ENCODE measurements around the gene NDUFA13.

Gene NDUFA13

GRCh38 chr19:19515642-19516519, at the start of gene NDUFA13 (continued):
- TF ChIP-seq ZNF654 (tag by site-specific recombination; IDR thresholded peaks at IDR 0.05; ENCODE audit: low read depth) (no peak), ZNF670 (tag by site-specific recombination; IDR thresholded peaks at IDR 0.05; ENCODE audit: low read depth) (no peak), ZNF24 (tag by site-specific recombination; IDR thresholded peaks at IDR 0.05) (peak; percentile 6; the same call in 1 of the 2 replicates), ZNF600 (tag by site-specific recombination; IDR thresholded peaks at IDR 0.05) (peak; percentile 65), HIC1 (tag by site-specific recombination; IDR thresholded peaks at IDR 0.05) (no peak), ZNF501 (tag by site-specific recombination; IDR thresholded peaks at IDR 0.05) (peak; percentile 66; the same call in 1 of the 2 replicates), GLIS1 (tag by site-specific recombination; IDR thresholded peaks at IDR 0.05) (no peak), ZNF155 (tag by site-specific recombination; IDR thresholded peaks at IDR 0.05) (no peak), ZNF645 (tag by site-specific recombination; IDR thresholded peaks at IDR 0.05) (no peak), ZNF624 (tag by site-specific recombination; IDR thresholded peaks at IDR 0.05) (no peak), ZNF585B (tag by site-specific recombination; IDR thresholded peaks at IDR 0.05) (no peak), ZBTB26 (tag by site-specific recombination; optimal IDR thresholded peaks at IDR 0.05) (peak; percentile 20), ZNF76 (tag by site-specific recombination; IDR thresholded peaks at IDR 0.05; ENCODE audit: borderline replicate concordance, low read depth) (peak; percentile 85), ZNF324 (tag by site-specific recombination; IDR thresholded peaks at IDR 0.05) (peak; percentile 55; the same call in 1 of the 2 replicates), ZXDB (tag by site-specific recombination; IDR thresholded peaks at IDR 0.05) (peak; percentile 82; the same call in 1 of the 2 replicates), ZBTB8A (tag by site-specific recombination; IDR thresholded peaks at IDR 0.05) (peak; percentile 52; the same call in 1 of the 2 replicates), ZNF561 (tag by site-specific recombination; IDR thresholded peaks at IDR 0.05; ENCODE audit: borderline replicate concordance) (peak; percentile 27; the same call in 1 of the 2 replicates), BCL11A (tag by site-specific recombination; IDR thresholded peaks at IDR 0.05; ENCODE audit: low read depth) (no peak)

- Histone ChIP-seq H3K36me3 (ENCODE audit: control insufficient read depth in 2 of 2, insufficient read depth in 1 of 2, low read length in 2 of 2) (peaks cover 0 to 52% of the 10 kb centered on the region in 2 experiments; a peak in 1 of 3 replicates), H3K4me1 (ENCODE audit: control insufficient read depth, insufficient read depth, low read length) (peaks cover 5% of the 10 kb centered on the region; the same call in 1 of the 2 replicates), H3K9me3 (ENCODE audit: control insufficient read depth, insufficient read depth, low read depth, low read length) (no peaks in the 10 kb centered on the region), H3K27ac (ENCODE audit: extremely low read depth, low read depth, low read length) (no peak overlapping the region), H3K4me3 (ENCODE audit: low read depth, low read length) (no peak overlapping the region)
- ChIA-PET POLR2A (no interaction called here), CTCF (interaction anchor here (0.7 kb wide), 1 partner anchor 125 kb away, joined by 3 read pairs; no protein-coding TSS in a partner anchor)
- TF ChIP-seq TRIM28 (IDR thresholded peaks at IDR 0.05; ENCODE audit: borderline replicate concordance, low read length) (peak; percentile 92), SP7 (tag by site-specific recombination; IDR thresholded peaks at IDR 0.05) (0 out of 2 replicates have a peak, but pooled peaks have one; percentile 15), ZNF529 (tag by site-specific recombination; IDR thresholded peaks at IDR 0.05; ENCODE audit: insufficient replicate concordance) (no peak), ZNF391 (tag by site-specific recombination; IDR thresholded peaks at IDR 0.05; ENCODE audit: borderline replicate concordance, low read depth) (peak; percentile 29; the same call in 1 of the 2 replicates), ZNF184 (tag by site-specific recombination; IDR thresholded peaks at IDR 0.05) (peak; percentile 66; the same call in 1 of the 2 replicates), ZNF558 (tag by site-specific recombination; IDR thresholded peaks at IDR 0.05) (peak; percentile 71), KLF8 (tag by site-specific recombination; IDR thresholded peaks at IDR 0.05) (peak; percentile 55; the same call in 1 of the 2 replicates), ZNF148 (tag by site-specific recombination; IDR thresholded peaks at IDR 0.05; ENCODE audit: borderline replicate concordance) (no peak), ZNF239 (tag by site-specific recombination; IDR thresholded peaks at IDR 0.05) (0 out of 2 replicates have a peak, but pooled peaks have one; percentile 31), ZNF510 (tag by site-specific recombination; IDR thresholded peaks at IDR 0.05; ENCODE audit: insufficient replicate concordance) (peak; percentile 22), ZNF626 (tag by site-specific recombination; IDR thresholded peaks at IDR 0.05) (peak; percentile 98; the same call in 1 of the 2 replicates)
Observed at GRCh38 chr19:19468424-19469050, 47.5 kb upstream of the NDUFA13 start.
